Left lung (tissue), 10 donors: ENCODE measurements around the gene MEFV. TPM values are rescaled to one million over a fixed set of nuclear protein-coding genes. Genes with fewer than 3 reads are reported as not detected.
A peak's percentile ranks its signal among the peaks of the same experiment; 100 is the strongest.

Experiments used
- ATAC-seq: fragments of 200-7000 bp; cut with Tn5 transposase; one replicate; pipeline ENCODE4 v1.9.1; 2020; ENCODE audit warnings: moderate library complexity
- DNase-seq, 4 donors: peaks; one replicate each; pipeline ENCODE4 v3.0.0-alpha.2; 2013 to 2020
- H3K27ac ChIP-seq, 2 donors: fragments of 200-600 bp; sonication (generic) in 1 of 2; one replicate each; pipeline versions ENCODE4 v1.5.0 to v1.8.0; 2020 to 2021
- H3K27me3 ChIP-seq, 2 donors: fragments of 200-600 bp; sonication (generic) in 1 of 2; one replicate each; pipeline versions ENCODE4 v1.5.0 to v1.8.0; 2020 to 2021
- H3K36me3 ChIP-seq, 2 donors: fragments of 200-600 bp; sonication (generic) in 1 of 2; one replicate each; pipeline versions ENCODE4 v1.5.0 to v1.8.0; 2020 to 2021
- H3K4me1 ChIP-seq, 2 donors: fragments of 200-600 bp; one replicate each; pipeline ENCODE4 v1.8.0; 2021
- H3K4me3 ChIP-seq, 2 donors: fragments of 200-600 bp; sonication (generic) in 1 of 2; one replicate each; pipeline versions ENCODE4 v1.5.0 to v1.8.0; 2020 to 2021; ENCODE audit warnings: mild to moderate bottlenecking in 1 of 2
- H3K9me3 ChIP-seq, 2 donors: fragments of 200-600 bp; sonication (generic) in 1 of 2; one replicate each; pipeline versions ENCODE4 v1.5.0 to v1.8.0; 2020 to 2021
- intact Hi-C, 2 donors: fragments of 100-400 bp; cut with DNase I; formaldehyde crosslinking; loops; one replicate each; pipeline versions ENCODE4 v1.11.2 to v1.14.2; 2022
- polyA plus RNA-seq, 6 donors: library from polyadenylated mRNA; unstranded; fragments of 120-200 nt; gene quantifications; one replicate each; pipeline ENCODE4 v1.2.1, GENCODE V29; 2013; ENCODE audit not compliant: insufficient read length in 6 of 6
- total RNA-seq, 2 donors: library from RNA; stranded (reverse); fragmentation: NEBNext Ultra II Directional; extraction: Animal tissue kit (Norgen Biotek cat#: 25700); gene quantifications; one replicate each; pipeline ENCODE4 v1.2.1, GENCODE V29; 2021
- TF ChIP-seq, protein P1 (sequence below), 2 donors: fragments of 200-600 bp; sonication (generic) in 1 of 2; IDR thresholded peaks; one replicate each; pipeline versions ENCODE4 v1.5.0 to v1.8.0; 2021; ENCODE audit warnings: antibody characterized with exemption in 2 of 2
- donor health status: DM: no; HTN: yes; CAD: no.
- donor health status: DM: no; HTN: no; CAD: no.

The MEFV gene
- total and polyA plus RNA-seq, 8 donors = 0.43 to 21.4 (median 0.72) TPM

DNA sequence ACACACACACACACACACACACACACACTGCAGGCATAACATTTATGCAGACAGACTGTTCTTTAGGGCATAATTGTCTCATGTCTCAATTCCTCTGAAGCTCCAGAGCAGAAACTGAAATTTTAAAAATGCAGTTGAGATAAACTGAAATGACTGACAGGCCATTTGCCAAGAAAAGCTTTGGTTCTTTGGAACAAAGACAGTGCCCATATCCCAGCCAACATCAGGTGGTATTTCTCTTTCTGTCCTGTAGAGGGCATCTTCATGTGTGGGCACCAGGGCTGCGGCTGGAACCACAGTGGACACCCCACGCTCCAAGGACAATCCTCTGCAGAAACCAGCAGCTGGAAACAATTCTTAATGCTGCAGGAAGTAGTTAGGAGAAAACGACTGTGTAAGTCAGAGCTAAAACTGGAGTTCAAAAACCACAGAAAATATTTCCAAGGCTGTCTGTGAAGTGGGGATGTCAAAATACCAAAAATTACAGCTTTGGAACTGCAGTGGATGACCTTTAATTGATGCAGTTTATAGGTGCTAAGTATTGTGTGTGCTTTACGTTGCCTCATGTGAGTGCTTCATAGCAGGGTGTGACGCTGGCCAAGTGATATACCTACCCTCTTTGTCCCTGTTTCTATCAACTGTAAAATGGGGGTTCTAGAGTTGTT is 10.6 kb upstream of the MEFV start:
- DNase-seq (peak in 1 of 4 donors; percentile 26), ATAC-seq (no peak)
- Histone ChIP-seq H3K4me1 (peaks cover 0 to 45% of the 10 kb centered on the region in 2 donors), H3K27ac (no peak overlapping the region), H3K36me3 (peaks cover 0 to 22% of the 10 kb centered on the region in 2 donors), H3K4me3 (no peak overlapping the region), H3K27me3 (no peaks in the 10 kb centered on the region), H3K9me3 (no peaks in the 10 kb centered on the region)
- intact Hi-C loops = no loop called here
- TF ChIP-seq, protein P1, sequence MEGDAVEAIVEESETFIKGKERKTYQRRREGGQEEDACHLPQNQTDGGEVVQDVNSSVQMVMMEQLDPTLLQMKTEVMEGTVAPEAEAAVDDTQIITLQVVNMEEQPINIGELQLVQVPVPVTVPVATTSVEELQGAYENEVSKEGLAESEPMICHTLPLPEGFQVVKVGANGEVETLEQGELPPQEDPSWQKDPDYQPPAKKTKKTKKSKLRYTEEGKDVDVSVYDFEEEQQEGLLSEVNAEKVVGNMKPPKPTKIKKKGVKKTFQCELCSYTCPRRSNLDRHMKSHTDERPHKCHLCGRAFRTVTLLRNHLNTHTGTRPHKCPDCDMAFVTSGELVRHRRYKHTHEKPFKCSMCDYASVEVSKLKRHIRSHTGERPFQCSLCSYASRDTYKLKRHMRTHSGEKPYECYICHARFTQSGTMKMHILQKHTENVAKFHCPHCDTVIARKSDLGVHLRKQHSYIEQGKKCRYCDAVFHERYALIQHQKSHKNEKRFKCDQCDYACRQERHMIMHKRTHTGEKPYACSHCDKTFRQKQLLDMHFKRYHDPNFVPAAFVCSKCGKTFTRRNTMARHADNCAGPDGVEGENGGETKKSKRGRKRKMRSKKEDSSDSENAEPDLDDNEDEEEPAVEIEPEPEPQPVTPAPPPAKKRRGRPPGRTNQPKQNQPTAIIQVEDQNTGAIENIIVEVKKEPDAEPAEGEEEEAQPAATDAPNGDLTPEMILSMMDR (IDR thresholded peaks at IDR 0.05) = peak; percentile 43 to 50

DNA sequence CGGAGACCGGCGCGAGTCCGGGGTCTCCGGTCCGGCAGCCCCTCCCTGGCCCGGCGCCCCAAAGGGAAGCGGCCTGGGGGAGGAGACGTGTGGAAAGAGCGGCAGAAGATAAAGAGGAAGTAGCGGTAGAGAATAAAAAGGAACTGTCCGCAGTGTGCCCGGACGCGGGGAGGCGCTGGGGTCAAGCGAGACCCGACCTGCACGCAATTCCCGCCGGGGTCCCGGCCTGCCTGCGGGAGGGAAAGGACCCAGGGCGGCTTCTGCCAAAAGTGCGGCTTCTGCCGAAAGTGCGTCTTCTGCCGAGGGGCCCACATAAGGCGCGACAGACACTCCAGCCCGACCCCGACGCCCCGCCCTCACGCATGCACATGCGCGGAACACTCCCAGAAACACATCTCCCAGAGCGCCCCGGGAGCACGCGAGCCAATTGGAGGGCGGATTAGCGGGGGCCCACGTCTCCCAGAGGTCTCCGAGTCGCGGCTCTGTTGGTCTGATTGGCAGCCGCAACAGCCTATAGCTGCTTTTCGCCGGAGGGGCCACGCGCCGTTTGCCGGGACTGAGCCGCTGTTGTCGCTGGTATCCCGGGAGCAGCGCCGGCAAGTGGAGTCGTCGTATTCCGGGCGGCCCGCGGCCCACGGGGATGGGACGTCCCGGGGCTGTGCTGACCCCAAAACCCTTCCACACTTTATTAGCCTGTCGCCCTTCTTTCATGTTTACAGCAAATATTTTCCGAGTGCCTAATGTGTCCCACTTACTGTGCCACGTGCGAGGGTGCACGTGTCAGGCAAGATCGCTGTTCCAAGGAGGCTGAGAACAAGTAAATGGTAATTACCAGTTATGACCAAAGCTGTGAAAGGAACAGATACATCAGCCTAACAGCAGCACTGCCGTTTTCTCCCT is 8.0 kb upstream of the MEFV start:
- peaks cover 0 to 61% of the 10 kb centered on the region in 2 donors for H3K4me1 ChIP-seq
- intact Hi-C loops = no loop called here
- TF ChIP-seq, protein P1 (IDR thresholded peaks at IDR 0.05) = peak in 1 of 2 donors; percentile 12
- H3K27ac ChIP-seq = peak overlapping the region; percentile 99
- H3K9me3 ChIP-seq = no peaks in the 10 kb centered on the region
- H3K36me3 ChIP-seq = peaks cover 0 to 22% of the 10 kb centered on the region in 2 donors
- DNase-seq (peak; percentile 95 to 99 (median 98)), ATAC-seq (peak; percentile 95)
- H3K4me3 ChIP-seq = peak overlapping the region; percentile 85 to 86
- H3K27me3 ChIP-seq = no peaks in the 10 kb centered on the region

DNA sequence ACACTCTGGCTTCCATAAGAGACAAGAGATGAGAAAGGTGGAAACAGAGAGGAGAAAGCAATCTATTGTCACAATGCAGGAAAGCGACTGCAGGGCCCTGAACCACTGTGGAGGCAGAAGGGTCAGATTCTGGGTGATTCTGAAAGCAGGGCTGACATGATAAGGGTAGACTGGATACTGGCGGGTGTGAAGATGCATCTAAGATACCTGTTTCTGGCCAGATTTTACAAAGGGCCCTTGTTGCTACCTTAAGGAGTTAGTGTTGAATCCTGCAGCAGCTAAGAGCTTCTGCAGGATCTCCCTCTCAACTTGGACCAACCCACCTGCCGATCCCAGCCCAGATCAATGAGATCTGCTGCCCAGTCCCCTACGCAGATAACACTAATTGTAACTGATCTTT is 6.1 kb upstream of the MEFV start:
- peak overlapping the region in 1 of 2 donors; percentile 99 for H3K27ac ChIP-seq
- DNase-seq = no peak
- H3K36me3 ChIP-seq = peaks cover 0 to 5% of the 10 kb centered on the region in 2 donors
- ATAC-seq = no peak
- intact Hi-C loops = no loop called here
- peaks cover 0 to 73% of the 10 kb centered on the region in 2 donors for H3K4me1 ChIP-seq
- no peaks in the 10 kb centered on the region for H3K27me3 ChIP-seq
- H3K9me3 ChIP-seq = no peaks in the 10 kb centered on the region
- no peak overlapping the region for H3K4me3 ChIP-seq
- TF ChIP-seq, protein P1 (IDR thresholded peaks at IDR 0.05) = no peak

DNA sequence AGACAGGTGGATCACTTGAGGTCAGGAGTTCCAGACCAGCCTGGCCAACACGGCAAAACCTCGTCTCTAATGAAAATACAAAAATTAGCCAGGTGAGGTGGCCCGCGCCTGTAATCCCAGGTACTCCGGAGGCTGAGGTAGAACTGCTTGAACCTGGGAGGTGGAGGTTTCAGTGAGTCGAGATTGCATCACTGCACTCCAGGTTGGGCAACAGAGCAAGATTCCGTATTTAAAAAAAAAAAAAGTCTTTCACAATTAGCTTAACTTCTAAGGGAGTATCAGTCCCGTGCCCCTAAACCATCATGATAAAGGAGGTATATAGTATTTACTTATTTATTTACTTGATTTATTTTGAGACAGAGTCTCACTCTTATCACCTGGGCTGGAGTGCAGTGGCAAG is 3.4 kb upstream of the MEFV start:
- H3K4me3 ChIP-seq = no peak overlapping the region
- TF ChIP-seq, protein P1 (IDR thresholded peaks at IDR 0.05) = no peak
- peaks cover 0 to 4% of the 10 kb centered on the region in 2 donors for H3K27me3 ChIP-seq
- peak overlapping the region; percentile 44 to 90 for H3K27ac ChIP-seq
- H3K4me1 ChIP-seq = peaks cover 0 to 64% of the 10 kb centered on the region in 2 donors
- DNase-seq (no peak), ATAC-seq (no peak)
- intact Hi-C loops = no loop called here
- no peaks in the 10 kb centered on the region for H3K36me3 ChIP-seq
- H3K9me3 ChIP-seq = no peaks in the 10 kb centered on the region
